Right atrium auricular region (tissue), 2 donors: ENCODE results near the gene SNRNP40. TPM values are rescaled to one million over a fixed set of nuclear protein-coding genes. Genes with fewer than 3 reads are reported as not detected.

Source experiments
- DNase-seq: peaks from one replicate; pipeline ENCODE4 v3.0.0-alpha.2; 2019; ENCODE audit warnings: low spot score
- H3K27ac ChIP-seq, 2 donors: fragments of 200-600 bp; sonication (generic); 1 replicate in 1 of 2; 2 replicates in 1 of 2; pipeline ENCODE4 v1.5.1; 2016 to 2019
- H3K27me3 ChIP-seq, 2 donors: fragments of 200-600 bp; sonication (generic); one replicate each; pipeline versions ENCODE4 v1.5.1 to v1.6.0; 2017 to 2019
- H3K36me3 ChIP-seq: fragments of 200-600 bp; sonication (generic); one replicate; pipeline ENCODE4 v1.5.1; 2016
- H3K4me1 ChIP-seq, 2 donors: fragments of 200-600 bp; sonication (generic); one replicate each; pipeline versions ENCODE4 v1.5.1 to v1.6.0; 2017 to 2019
- H3K4me3 ChIP-seq, 2 donors: fragments of 200-600 bp; sonication (generic); 1 replicate in 1 of 2; 2 replicates in 1 of 2; pipeline ENCODE4 v1.5.1; 2017 to 2019; ENCODE audit warnings: mild to moderate bottlenecking in 1 of 2, moderate library complexity in 1 of 2
- H3K9me3 ChIP-seq, 2 donors: fragments of 200-600 bp; sonication (generic); one replicate each; pipeline ENCODE4 v1.5.1; 2019
- total RNA-seq, 2 donors: library from RNA; depleted of rRNA; stranded (reverse); fragments of >200 nt; gene quantifications; one replicate each; pipeline ENCODE4 v1.1.0, GENCODE V29; 2016
- TF ChIP-seq, protein P1 (sequence below), 2 donors: fragments of 200-600 bp; sonication (generic); IDR thresholded peaks; one replicate each; pipeline ENCODE4 v1.5.1; 2019; ENCODE audit warnings: antibody characterized with exemption in 2 of 2

Gene SNRNP40
- total RNA-seq, 2 donors from 2014 or later: 20.6 to 20.7 TPM

DNA sequence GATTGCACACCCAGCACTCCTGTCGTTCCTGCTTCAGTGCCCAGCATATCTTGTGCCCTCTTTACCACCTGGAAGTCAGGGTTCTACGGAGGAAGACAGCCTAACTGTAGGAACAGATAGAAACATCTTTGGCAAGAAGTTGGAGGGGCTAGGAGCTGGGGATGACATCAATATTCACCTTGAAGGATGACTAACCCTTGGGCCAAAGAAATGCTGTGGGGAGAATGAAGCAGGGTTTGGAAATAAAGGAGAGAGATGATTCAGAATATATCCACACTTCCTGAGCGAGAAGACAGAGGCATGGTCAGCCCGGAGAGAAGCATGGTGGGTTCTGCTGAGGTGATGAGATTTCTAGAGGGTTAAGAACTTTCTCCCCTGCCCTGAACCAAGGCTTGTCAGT is 52.3 kb downstream of the SNRNP40 start:
- no peak for DNase-seq
- H3K4me1 ChIP-seq: peaks cover 0 to 3% of the 10 kb centered on the region in 2 donors
- H3K4me3 ChIP-seq: no peak overlapping the region
- H3K9me3 ChIP-seq: no peaks in the 10 kb centered on the region
- no peaks in the 10 kb centered on the region for H3K36me3 ChIP-seq
- TF ChIP-seq, protein P1, sequence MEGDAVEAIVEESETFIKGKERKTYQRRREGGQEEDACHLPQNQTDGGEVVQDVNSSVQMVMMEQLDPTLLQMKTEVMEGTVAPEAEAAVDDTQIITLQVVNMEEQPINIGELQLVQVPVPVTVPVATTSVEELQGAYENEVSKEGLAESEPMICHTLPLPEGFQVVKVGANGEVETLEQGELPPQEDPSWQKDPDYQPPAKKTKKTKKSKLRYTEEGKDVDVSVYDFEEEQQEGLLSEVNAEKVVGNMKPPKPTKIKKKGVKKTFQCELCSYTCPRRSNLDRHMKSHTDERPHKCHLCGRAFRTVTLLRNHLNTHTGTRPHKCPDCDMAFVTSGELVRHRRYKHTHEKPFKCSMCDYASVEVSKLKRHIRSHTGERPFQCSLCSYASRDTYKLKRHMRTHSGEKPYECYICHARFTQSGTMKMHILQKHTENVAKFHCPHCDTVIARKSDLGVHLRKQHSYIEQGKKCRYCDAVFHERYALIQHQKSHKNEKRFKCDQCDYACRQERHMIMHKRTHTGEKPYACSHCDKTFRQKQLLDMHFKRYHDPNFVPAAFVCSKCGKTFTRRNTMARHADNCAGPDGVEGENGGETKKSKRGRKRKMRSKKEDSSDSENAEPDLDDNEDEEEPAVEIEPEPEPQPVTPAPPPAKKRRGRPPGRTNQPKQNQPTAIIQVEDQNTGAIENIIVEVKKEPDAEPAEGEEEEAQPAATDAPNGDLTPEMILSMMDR (IDR thresholded peaks at IDR 0.05): no peak
- H3K27me3 ChIP-seq: peaks cover 6 to 8% of the 10 kb centered on the region in 2 donors
- no peak overlapping the region for H3K27ac ChIP-seq

DNA sequence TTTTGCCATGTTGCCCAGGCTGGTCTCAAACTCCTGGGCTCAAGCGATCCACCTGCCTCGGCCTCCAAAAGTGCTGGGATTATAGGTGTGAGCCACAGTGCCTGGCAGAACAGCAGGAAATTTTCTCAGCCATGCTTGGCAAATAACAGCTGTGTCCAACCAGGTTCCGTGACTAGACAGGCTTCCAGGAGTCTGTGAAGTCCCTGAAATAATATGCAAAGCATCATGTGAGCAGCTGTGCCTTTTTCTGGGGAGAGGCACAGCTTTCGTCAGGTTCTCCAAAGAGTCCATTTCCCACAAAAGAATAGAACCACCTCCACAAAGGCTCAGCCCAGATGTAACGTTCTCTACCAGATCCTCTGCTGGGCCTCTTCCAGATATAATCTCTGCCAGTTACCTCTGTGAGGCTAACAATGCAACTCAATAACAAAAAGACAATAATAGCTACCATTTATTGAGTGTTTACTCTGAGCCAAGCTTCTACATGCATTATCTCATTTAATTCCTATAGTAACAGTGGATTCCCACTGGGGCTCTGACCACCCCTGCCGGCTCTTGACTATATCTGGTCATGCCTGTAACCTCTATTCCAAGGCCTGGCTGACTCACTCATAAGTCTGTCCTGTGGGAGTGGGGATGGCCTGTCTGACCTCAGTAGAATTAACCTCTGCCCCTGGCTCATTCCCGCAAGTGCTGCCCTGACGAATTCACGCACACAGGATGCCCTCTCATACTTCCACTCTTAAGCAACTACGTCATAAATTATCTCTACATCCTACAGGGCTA is 52.9 kb downstream of the SNRNP40 start:
- Histone ChIP-seq H3K4me1 (peaks cover 0 to 9% of the 10 kb centered on the region in 2 donors), H3K27me3 (peaks cover 6 to 8% of the 10 kb centered on the region in 2 donors), H3K9me3 (no peaks in the 10 kb centered on the region), H3K27ac (no peak overlapping the region), H3K36me3 (no peaks in the 10 kb centered on the region), H3K4me3 (no peak overlapping the region)
- TF ChIP-seq, protein P1 (IDR thresholded peaks at IDR 0.05): no peak
- DNase-seq: no peak

DNA sequence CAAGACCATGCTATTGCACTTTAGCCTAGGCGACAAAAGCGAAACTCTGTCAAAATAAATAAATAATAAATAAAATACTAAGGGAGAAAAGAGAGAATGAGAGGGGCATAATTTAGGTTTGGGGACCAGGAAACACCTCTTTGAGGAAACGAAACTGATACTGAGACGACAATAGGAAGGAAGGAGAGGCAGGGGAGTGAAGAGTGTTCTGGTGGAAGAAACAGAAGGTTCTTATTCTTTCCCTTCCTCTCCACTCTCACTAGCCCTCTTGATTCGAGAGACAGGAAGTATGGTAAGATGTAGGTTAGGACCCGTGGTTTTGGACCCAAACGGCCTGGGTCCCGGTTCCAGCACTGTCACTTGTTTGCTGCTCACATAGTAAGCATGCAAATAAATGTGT is 55.3 kb downstream of the SNRNP40 start:
- peaks cover 6 to 8% of the 10 kb centered on the region in 2 donors for H3K27me3 ChIP-seq
- no peak overlapping the region for H3K27ac ChIP-seq
- no peaks in the 10 kb centered on the region for H3K36me3 ChIP-seq
- no peak overlapping the region for H3K4me3 ChIP-seq
- DNase-seq: no peak
- no peaks in the 10 kb centered on the region for H3K9me3 ChIP-seq
- peaks cover 0 to 10% of the 10 kb centered on the region in 2 donors for H3K4me1 ChIP-seq
- TF ChIP-seq, protein P1 (IDR thresholded peaks at IDR 0.05): no peak

DNA sequence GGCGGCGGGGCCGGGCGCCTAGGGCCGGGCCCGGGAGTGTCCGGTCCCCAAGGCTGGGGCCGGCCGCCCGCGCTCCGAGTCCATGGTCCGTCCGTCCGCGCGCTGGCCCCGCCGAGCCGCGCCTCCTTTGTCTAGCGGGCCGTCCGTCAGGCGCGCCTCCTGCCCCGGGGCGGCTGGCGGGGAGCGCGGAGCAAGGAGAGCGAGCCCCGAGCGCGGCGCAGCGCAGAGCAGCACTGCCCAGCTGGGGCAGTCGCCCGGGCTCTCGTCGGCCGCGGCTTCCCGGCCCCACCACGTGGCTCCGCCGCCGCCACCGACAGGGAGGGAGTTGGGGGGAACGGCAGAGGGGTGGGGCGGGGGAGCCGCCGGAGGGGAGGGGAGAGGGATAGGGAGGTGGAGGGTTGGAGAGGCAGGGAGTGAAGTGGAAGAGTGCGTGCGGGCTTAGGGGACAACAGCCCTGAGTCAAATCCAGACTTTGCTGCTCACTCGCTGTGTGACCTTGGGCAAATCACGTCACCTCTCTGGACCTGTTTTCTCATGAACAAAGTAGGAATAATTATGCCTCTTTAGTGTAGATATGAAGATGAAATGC is 56.8 kb downstream of the SNRNP40 start, which contains the start of gene NKAIN1:
Gene NKAIN1 (minus strand): TSS at position 235 of the 589 bp plus-strand sequence. CDS start 340 bp downstream, outside the sequence.
- TF ChIP-seq, protein P1 (IDR thresholded peaks at IDR 0.05): no peak
- H3K27me3 ChIP-seq: peaks cover 6 to 8% of the 10 kb centered on the region in 2 donors
- DNase-seq: no peak
- H3K4me3 ChIP-seq: peak within 1 kb of the TSS in 1 of 2 donors; percentile 38
- no peak within 1 kb of the TSS for H3K27ac ChIP-seq
- no peaks in the 10 kb centered on the region for H3K9me3 ChIP-seq
- peaks cover 0 to 10% of the 10 kb centered on the region in 2 donors for H3K4me1 ChIP-seq
- no peaks in the 10 kb centered on the region for H3K36me3 ChIP-seq

DNA sequence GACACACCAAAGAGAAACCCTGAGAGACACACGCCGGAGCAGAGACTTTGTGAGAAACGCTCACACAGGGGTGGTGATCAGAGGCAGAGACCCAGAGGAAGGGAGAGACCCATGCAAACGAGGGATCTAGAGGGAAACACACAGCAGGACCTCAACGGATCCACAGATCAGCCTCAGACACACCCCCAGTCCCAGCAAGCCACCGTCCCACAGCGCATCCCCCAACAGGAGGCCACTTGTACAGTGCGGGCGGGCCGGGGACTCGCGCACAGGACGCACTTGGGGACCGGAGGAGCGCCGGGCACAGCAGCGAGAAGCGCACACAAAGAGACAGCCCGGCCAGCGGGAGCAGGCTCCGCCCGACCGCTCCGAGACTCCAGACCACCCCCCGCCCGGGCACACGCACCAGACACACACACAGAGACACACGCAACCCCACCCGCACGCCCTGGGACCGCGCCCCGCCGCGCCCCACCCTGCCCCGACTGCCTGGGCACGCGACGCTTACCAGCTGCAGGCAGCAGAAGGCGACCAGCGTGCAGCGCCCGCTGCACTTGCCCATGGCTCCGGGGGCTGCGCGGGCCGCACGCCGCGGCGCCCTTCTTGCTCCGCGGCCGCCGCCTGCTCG is 57.5 kb downstream of the SNRNP40 start:
- Histone ChIP-seq H3K27me3 (peaks cover 6 to 8% of the 10 kb centered on the region in 2 donors), H3K27ac (no peak overlapping the region), H3K4me1 (peaks cover 0 to 10% of the 10 kb centered on the region in 2 donors), H3K9me3 (no peaks in the 10 kb centered on the region), H3K4me3 (peak overlapping the region in 1 of 2 donors; percentile 38), H3K36me3 (no peaks in the 10 kb centered on the region)
- no peak for DNase-seq
- TF ChIP-seq, protein P1 (IDR thresholded peaks at IDR 0.05): no peak
